IMR-90 (cell line): ENCODE data around the gene TIFAB. TPM values are rescaled to one million over a fixed set of nuclear protein-coding genes. Genes with fewer than 3 reads are reported as not detected.

Experiments used
- ATAC-seq: fragments of 200-7000 bp; cut with Tn5 transposase; 2 replicates; pipeline ENCODE4 v1.9.1; 2020; ENCODE audit warnings: low read depth, mild to moderate bottlenecking, moderate library complexity
- BruUV-seq: library from RNA; stranded (reverse); fragments of 400-500 nt; replicated peaks from 2 replicates; lab custom pipeline; 2021; lab: Mats Ljungman, UMichigan
- CTCF ChIA-PET: fragments of 300-600 bp; formaldehyde crosslinking; extraction: SDS; loops from one replicate; lab custom pipeline; 2021; ENCODE audit warnings: antibody characterized with exemption; lab: Yijun Ruan, JAX
- POLR2A ChIA-PET: fragments of 300-600 bp; sonication (Branson Sonifier 250); formaldehyde crosslinking; loops from one replicate; lab custom pipeline; 2022; ENCODE audit warnings: antibody characterized with exemption; ENCODE audit not compliant: unreplicated experiment; lab: Charles Lee
- DNase-seq: peaks from one replicate; pipeline ENCODE4 v3.0.0; 2013
- H2AFZ ChIP-seq: replicated peaks from 2 replicates; pipeline ENCODE3; 2013; ENCODE audit warnings: low read length, mild to moderate bottlenecking; ENCODE audit not compliant: poor library complexity
- H2AK5ac ChIP-seq: 2 replicates; pipeline ENCODE4 v1.6.1; 2013; ENCODE audit warnings: low read depth, low read length, inconsistent platforms
- H2AK9ac ChIP-seq: replicated peaks from 2 replicates; pipeline ENCODE3; 2013; ENCODE audit warnings: mild to moderate bottlenecking, low read depth, low read length, moderate library complexity; ENCODE audit not compliant: poor library complexity
- H2BK120ac ChIP-seq: 2 replicates; pipeline ENCODE4 v1.6.1; 2013; ENCODE audit warnings: low read depth, low read length, inconsistent platforms
- H2BK15ac ChIP-seq: 3 replicates; pipeline ENCODE4 v1.6.1; 2013; ENCODE audit warnings: low read depth, low read length, inconsistent platforms
- H2BK20ac ChIP-seq: 2 replicates; pipeline ENCODE4 v1.6.1; 2013; ENCODE audit warnings: low read depth, mild to moderate bottlenecking, inconsistent platforms, low read length, moderate library complexity
- H2BK5ac ChIP-seq: 2 replicates; pipeline ENCODE4 v1.6.1; 2013; ENCODE audit warnings: mild to moderate bottlenecking, low read depth, low read length, inconsistent platforms; ENCODE audit not compliant: poor library complexity, severe bottlenecking
- H3K14ac ChIP-seq: replicated peaks from 2 replicates; pipeline ENCODE4 v1.6.1; 2013; ENCODE audit warnings: low read depth, low read length, inconsistent platforms
- H3K18ac ChIP-seq: 2 replicates; pipeline ENCODE4 v1.6.1; 2013; ENCODE audit warnings: low read depth, low read length, control low read depth
- H3K23ac ChIP-seq: 2 replicates; pipeline ENCODE4 v1.6.1; 2013; ENCODE audit warnings: low read depth, low read length, inconsistent platforms
- H3K27ac ChIP-seq: 2 replicates; pipeline ENCODE4 v1.5.1; 2013; ENCODE audit warnings: mild to moderate bottlenecking, control low read depth, low read length; ENCODE audit not compliant: insufficient read depth
- H3K27me3 ChIP-seq: 2 replicates; pipeline ENCODE4 v1.6.1; 2013; ENCODE audit warnings: low read length; ENCODE audit not compliant: control insufficient read depth, insufficient read depth
- H3K36me3 ChIP-seq: 2 replicates; pipeline ENCODE4 v1.6.1; 2013; ENCODE audit warnings: low read length, mixed read lengths; ENCODE audit not compliant: control insufficient read depth, insufficient read depth
- H3K4ac ChIP-seq: 2 replicates; pipeline ENCODE4 v1.6.1; 2013; ENCODE audit warnings: low read depth, low read length, inconsistent platforms
- H3K4me1 ChIP-seq: 2 replicates; pipeline ENCODE4 v1.6.1; 2013; ENCODE audit warnings: low read length, mixed read lengths; ENCODE audit not compliant: control insufficient read depth, insufficient read depth
- H3K4me2 ChIP-seq: 2 replicates; pipeline ENCODE4 v1.6.1; 2013; ENCODE audit warnings: low read depth, mild to moderate bottlenecking, control low read depth, low read length, moderate library complexity
- H3K4me3 ChIP-seq: 2 replicates; pipeline ENCODE4 v1.5.1; 2013; ENCODE audit warnings: low read depth, mild to moderate bottlenecking, control low read depth, low read length, moderate library complexity; ENCODE audit not compliant: insufficient read depth
- H3K56ac ChIP-seq: 2 replicates; pipeline ENCODE4 v1.6.1; 2013; ENCODE audit warnings: low read length, inconsistent platforms; ENCODE audit not compliant: insufficient read depth; ENCODE audit errors: extremely low read depth
- H3K79me1 ChIP-seq, 2 experiments: 2 replicates each; pipeline ENCODE4 v1.6.1; 2013; ENCODE audit warnings: low read length in 2 of 2, inconsistent platforms in 1 of 2, low read depth in 1 of 2
- H3K9ac ChIP-seq: 2 replicates; pipeline ENCODE4 v1.6.1; 2013; ENCODE audit warnings: low read depth, low read length, control low read depth
- H3K9me1 ChIP-seq: 2 replicates; pipeline ENCODE4 v1.6.1; 2013; ENCODE audit warnings: low read length, inconsistent platforms; ENCODE audit not compliant: insufficient read depth
- H3K9me3 ChIP-seq: 2 replicates; pipeline ENCODE4 v1.6.1; 2013; ENCODE audit warnings: low read length; ENCODE audit not compliant: control insufficient read depth, insufficient read depth
- H4K20me1 ChIP-seq: 2 replicates; pipeline ENCODE4 v1.6.1; 2013; ENCODE audit warnings: low read length, inconsistent platforms; ENCODE audit not compliant: insufficient read depth
- H4K5ac ChIP-seq: 2 replicates; pipeline ENCODE4 v1.6.1; 2013; ENCODE audit warnings: mild to moderate bottlenecking, low read depth, low read length, control low read depth
- H4K8ac ChIP-seq, 2 experiments: 2 replicates each; pipeline ENCODE4 v1.6.1; 2013; ENCODE audit warnings: low read depth in 2 of 2, low read length in 2 of 2, control low read depth in 1 of 2, inconsistent platforms in 1 of 2
- H4K91ac ChIP-seq: 2 replicates; pipeline ENCODE4 v1.6.1; 2013; ENCODE audit warnings: low read depth, low read length, inconsistent platforms; ENCODE audit not compliant: insufficient read depth
- BHLHE40 ChIP-seq: fragments of 150-350 bp; IDR thresholded peaks from 2 replicates; pipeline ENCODE4 v1.6.1; 2016; ENCODE audit warnings: mild to moderate bottlenecking, low read depth, low read length
- CEBPB ChIP-seq: IDR thresholded peaks from 2 replicates; pipeline ENCODE4 v1.6.1; 2012; ENCODE audit warnings: low read depth, low read length, improper control_type of control experiment
- FOS ChIP-seq: fragments of 150-350 bp; IDR thresholded peaks from 2 replicates; pipeline ENCODE4 v1.6.1; 2016; ENCODE audit warnings: low read depth, low read length
- MXI1 ChIP-seq: IDR thresholded peaks from 2 replicates; pipeline ENCODE4 v1.6.1; 2012; ENCODE audit warnings: low read depth, mild to moderate bottlenecking, low read length, moderate library complexity, borderline replicate concordance
- NFE2L2 ChIP-seq: fragments of 150-350 bp; IDR thresholded peaks from 2 replicates; pipeline ENCODE4 v1.6.1; 2016; ENCODE audit warnings: low read depth, mild to moderate bottlenecking, low read length
- POLR2A ChIP-seq: IDR thresholded peaks from 2 replicates; pipeline ENCODE4 v1.6.1; 2012; ENCODE audit warnings: mild to moderate bottlenecking, low read depth, low read length
- SMC3 ChIP-seq: fragments of 150-350 bp; IDR thresholded peaks from 2 replicates; pipeline ENCODE4 v1.6.1; 2016; ENCODE audit warnings: low read depth, mild to moderate bottlenecking, antibody characterized with exemption, low read length, moderate library complexity
- WGBS, 2 experiments: methylation state at CpG; one replicate each; pipeline versions ENCODE4 v1.1.5 to v1.1.7; 2013; ENCODE audit warnings: missing lambda C conversion rate in 2 of 2; ENCODE audit not compliant: insufficient read length in 1 of 2; ENCODE audit errors: extremely low coverage in 2 of 2; 5-methylcytosine and 5-hydroxymethylcytosine counted together
- dilution Hi-C: fragments of 300-500 bp; cut with HindIII; formaldehyde crosslinking; loops from one replicate; pipeline ENCODE4 v1.14.3; 2018; ENCODE audit warnings: low sequenced_read_pairs; ENCODE audit not compliant: unreplicated experiment
- in situ Hi-C: fragments of 300-500 bp; cut with MboI; formaldehyde crosslinking; loops from 3 replicates; pipeline ENCODE4 v1.14.3; 2019; ENCODE audit warnings: low sequenced_read_pairs, inconsistent platforms, mixed read lengths
- intact Hi-C: fragments of 100-400 bp; cut with micrococcal nuclease; formaldehyde crosslinking; loops from 2 replicates; pipeline ENCODE4 v1.10.0; 2022
- polyA plus RNA-seq, 3 experiments: library from polyadenylated mRNA; depleted of rRNA; stranded (reverse); fragments of >200 nt; gene quantifications; 2 replicates each; pipeline ENCODE4 v1.2.3, GENCODE V29; 2012; ENCODE audit warnings: low replicate concordance in 1 of 3
- total RNA-seq: library from RNA; depleted of rRNA; stranded (reverse); fragments of >200 nt; gene quantifications from 2 replicates; pipeline ENCODE4 v1.2.3, GENCODE V29; 2012
- TF ChIP-seq, protein P1 (sequence below): fragments of 150-350 bp; IDR thresholded peaks from 2 replicates; pipeline ENCODE4 v1.6.1; 2016; ENCODE audit warnings: low read depth, mild to moderate bottlenecking, low read length, moderate library complexity, borderline replicate concordance
- TF ChIP-seq, protein P2 (sequence below): fragments of 150-350 bp; IDR thresholded peaks from 2 replicates; pipeline ENCODE4 v1.6.1; 2017; ENCODE audit warnings: mild to moderate bottlenecking, antibody characterized with exemption, low read length, low read depth

Gene TIFAB
- total and polyA plus RNA-seq, 2 of the 4 experiments (the other 2 are of a cell fraction): not detected

DNA sequence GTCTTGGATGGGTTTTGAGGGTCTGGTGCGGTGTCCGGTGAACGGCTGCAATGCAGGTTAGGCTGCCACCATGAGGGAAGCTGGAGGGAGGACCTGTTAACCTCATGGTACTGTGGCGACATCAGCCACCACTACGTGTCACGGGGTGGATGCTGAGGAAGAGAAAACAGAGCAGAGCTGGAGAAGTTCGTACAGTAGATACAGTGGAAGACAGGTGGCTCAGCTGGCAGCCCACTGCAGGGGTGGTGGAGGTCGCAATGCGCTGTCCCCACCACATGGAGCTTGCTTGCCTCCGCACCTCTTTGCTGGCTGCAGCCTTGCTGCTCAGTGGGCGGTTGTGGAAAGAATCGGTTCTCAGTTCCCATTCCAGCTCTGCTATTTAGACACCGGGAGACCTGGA lies 7.8 kb downstream of the TIFAB start:
- no peaks in the 10 kb centered on the region for H3K9me1 ChIP-seq
- intact Hi-C loops (no loop called here), dilution Hi-C loops (no loop called here), in situ Hi-C loops (no loop called here)
- no peak overlapping the region for H3K23ac ChIP-seq
- H3K27ac ChIP-seq: no peak overlapping the region
- no peak overlapping the region for H3K56ac ChIP-seq
- no peaks in the 10 kb centered on the region for H3K36me3 ChIP-seq
- DNase-seq (no peak), ATAC-seq (no peak)
- no peak overlapping the region for H2BK120ac ChIP-seq
- H2AK5ac ChIP-seq: no peak overlapping the region
- no peak overlapping the region for H2BK15ac ChIP-seq
- no peak overlapping the region for H2BK5ac ChIP-seq
- H3K4ac ChIP-seq: no peak overlapping the region
- no peak overlapping the region for H4K5ac ChIP-seq
- H2AFZ ChIP-seq: no peak overlapping the region
- H2BK20ac ChIP-seq: no peak overlapping the region
- H3K4me3 ChIP-seq: no peak overlapping the region
- no peak overlapping the region for H3K18ac ChIP-seq
- peaks cover 19% of the 10 kb centered on the region for H3K27me3 ChIP-seq
- TF ChIP-seq CEBPB (no peak), SMC3 (no peak), NFE2L2 (no peak), BHLHE40 (no peak), FOS (no peak), MXI1 (no peak), POLR2A (no peak)
- TF ChIP-seq, protein P1, sequence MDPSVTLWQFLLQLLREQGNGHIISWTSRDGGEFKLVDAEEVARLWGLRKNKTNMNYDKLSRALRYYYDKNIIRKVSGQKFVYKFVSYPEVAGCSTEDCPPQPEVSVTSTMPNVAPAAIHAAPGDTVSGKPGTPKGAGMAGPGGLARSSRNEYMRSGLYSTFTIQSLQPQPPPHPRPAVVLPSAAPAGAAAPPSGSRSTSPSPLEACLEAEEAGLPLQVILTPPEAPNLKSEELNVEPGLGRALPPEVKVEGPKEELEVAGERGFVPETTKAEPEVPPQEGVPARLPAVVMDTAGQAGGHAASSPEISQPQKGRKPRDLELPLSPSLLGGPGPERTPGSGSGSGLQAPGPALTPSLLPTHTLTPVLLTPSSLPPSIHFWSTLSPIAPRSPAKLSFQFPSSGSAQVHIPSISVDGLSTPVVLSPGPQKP: no peak
- TF ChIP-seq, protein P2, sequence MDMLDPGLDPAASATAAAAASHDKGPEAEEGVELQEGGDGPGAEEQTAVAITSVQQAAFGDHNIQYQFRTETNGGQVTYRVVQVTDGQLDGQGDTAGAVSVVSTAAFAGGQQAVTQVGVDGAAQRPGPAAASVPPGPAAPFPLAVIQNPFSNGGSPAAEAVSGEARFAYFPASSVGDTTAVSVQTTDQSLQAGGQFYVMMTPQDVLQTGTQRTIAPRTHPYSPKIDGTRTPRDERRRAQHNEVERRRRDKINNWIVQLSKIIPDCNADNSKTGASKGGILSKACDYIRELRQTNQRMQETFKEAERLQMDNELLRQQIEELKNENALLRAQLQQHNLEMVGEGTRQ: no peak
- H3K4me2 ChIP-seq: no peak overlapping the region
- H4K91ac ChIP-seq: no peak overlapping the region
- no peaks in the 10 kb centered on the region for H3K79me1 ChIP-seq
- H2AK9ac ChIP-seq: no peak overlapping the region
- H4K20me1 ChIP-seq: no peaks in the 10 kb centered on the region
- H4K8ac ChIP-seq: no peak overlapping the region
- ChIA-PET POLR2A (no interaction called here), CTCF (no interaction called here)
- no TSS peak for BruUV-seq
- 88% methylated on average over 7 of the region's 13 CpGs; no CpG with 5 or more reads in 1 of the 2 experiments for WGBS, 2 experiments
- H3K9me3 ChIP-seq: no peaks in the 10 kb centered on the region; the same call in 1 of the 2 replicates
- no peak overlapping the region for H3K14ac ChIP-seq
- H3K4me1 ChIP-seq: peaks cover 2% of the 10 kb centered on the region; the same call in 1 of the 2 replicates
- H3K9ac ChIP-seq: no peak overlapping the region
